Upper lobe of left lung (tissue), 4 donors: ENCODE results near the gene CCDC200.

ENCODE experiments used
- CTCF ChIP-seq, 6 experiments: fragments of 450-650 bp in 4 of 6; fragments of 200-600 bp in 2 of 6; sonication (generic) in 2 of 6; IDR thresholded peaks; one replicate each; pipeline ENCODE4 v1.5.1; 2016 to 2019; ENCODE audit warnings: antibody characterized with exemption in 6 of 6
- EP300 ChIP-seq, 4 donors: sonication (generic); formaldehyde crosslinking; IDR thresholded peaks; one replicate each; pipeline ENCODE4 v1.5.1; 2017; ENCODE audit warnings: antibody characterized with exemption in 4 of 4, control low read depth in 2 of 4
- POLR2A ChIP-seq, 4 donors: fragments of 450-650 bp; IDR thresholded peaks; one replicate each; pipeline ENCODE4 v1.5.1; 2016 to 2017; ENCODE audit warnings: antibody characterized with exemption in 4 of 4, mild to moderate bottlenecking in 2 of 4
- POLR2AphosphoS5 ChIP-seq, 2 donors: sonication (generic); formaldehyde crosslinking; IDR thresholded peaks; one replicate each; pipeline ENCODE4 v1.5.1; 2017; ENCODE audit warnings: antibody characterized with exemption in 2 of 2

GRCh38 chr17:43213545-43213944 lies 14.9 kb downstream of the CCDC200 start:
- TF ChIP-seq CTCF (IDR thresholded peaks at IDR 0.05): no peak
- no peak for TF ChIP-seq POLR2A (IDR thresholded peaks at IDR 0.05)
- TF ChIP-seq EP300 (IDR thresholded peaks at IDR 0.05): no peak
- no peak for TF ChIP-seq POLR2AphosphoS5 (IDR thresholded peaks at IDR 0.05)
